Kidney (tissue), 14 donors: Measurements from ENCODE around the gene SURF1. TPM values are rescaled to one million over a fixed set of nuclear protein-coding genes. Genes with fewer than 3 reads are reported as not detected.
A peak's percentile ranks its signal among the peaks of the same experiment; 100 is the strongest.

ENCODE experiments used
- DNase-seq, 5 donors: peaks; one replicate each; pipeline ENCODE4 v3.0.0-alpha.2; 2013 to 2020
- FAIRE-seq: peaks from 2 replicates; lab custom pipeline; 2012; peaks lifted over from hg19 to GRCh38; lab: Jason Lieb, UNC
- H3K27ac ChIP-seq, 2 donors: one replicate each; pipeline ENCODE4 v1.7.0; 2013; ENCODE audit warnings: low read depth in 2 of 2, low read length in 2 of 2, inconsistent platforms in 1 of 2
- H3K27me3 ChIP-seq: one replicate; pipeline ENCODE4 v1.7.1; 2013; ENCODE audit warnings: low read length, inconsistent platforms; ENCODE audit not compliant: control insufficient read depth, insufficient read depth
- H3K36me3 ChIP-seq, 3 donors: one replicate each; pipeline versions ENCODE4 v1.7.0 to v1.7.1; 2013; ENCODE audit warnings: low read length in 3 of 3, control low read depth in 1 of 3, inconsistent platforms in 1 of 3; ENCODE audit not compliant: insufficient read depth in 3 of 3, control insufficient read depth in 2 of 3
- H3K4me1 ChIP-seq, 3 donors: one replicate each; pipeline versions ENCODE4 v1.7.0 to v1.7.1; 2013; ENCODE audit warnings: low read length in 3 of 3, inconsistent platforms in 1 of 3, low read depth in 1 of 3; ENCODE audit not compliant: control insufficient read depth in 2 of 3, insufficient read depth in 2 of 3
- H3K4me3 ChIP-seq, 3 donors: one replicate each; pipeline versions ENCODE4 v1.7.0 to v1.8.1; 2013; ENCODE audit warnings: low read length in 3 of 3, control low read depth in 1 of 3, inconsistent platforms in 1 of 3
- H3K9ac ChIP-seq, 3 donors: one replicate each; pipeline versions ENCODE4 v1.7.0 to v1.7.1; 2013; ENCODE audit warnings: low read length in 3 of 3, control low read depth in 1 of 3, inconsistent platforms in 1 of 3
- H3K9me3 ChIP-seq, 3 donors: one replicate each; pipeline versions ENCODE4 v1.7.0 to v1.7.1; 2013; ENCODE audit warnings: low read length in 3 of 3, control low read depth in 1 of 3, inconsistent platforms in 1 of 3; ENCODE audit not compliant: control insufficient read depth in 2 of 3, insufficient read depth in 1 of 3
- intact Hi-C: fragments of 100-400 bp; cut with DNase I; formaldehyde crosslinking; loops from one replicate; pipeline ENCODE4 v1.11.1; 2022
- polyA plus RNA-seq: library from polyadenylated mRNA; stranded (reverse); fragments of 350-450 nt; fragmentation: Illumina TruSeq; extraction: RNeasy Lipid Tissue Mini Kit (QIAGEN cat#74804); gene quantifications from one replicate; pipeline ENCODE4 v1.2.3, GENCODE V29; 2014; ENCODE audit warnings: low read depth, low replicate concordance; ENCODE audit not compliant: insufficient read depth
- total RNA-seq: library from RNA; stranded (reverse); fragmentation: NEBNext Ultra II Directional; extraction: Animal tissue kit (Norgen Biotek cat#: 25700); gene quantifications from one replicate; pipeline ENCODE4 v1.2.1, GENCODE V29; 2021
- TF ChIP-seq, protein P1 (sequence below): IDR thresholded peaks from 3 replicates; pipeline ENCODE4 v1.5.1; 2012; ENCODE audit warnings: mild to moderate bottlenecking, moderate library complexity, borderline replicate concordance; ENCODE audit not compliant: insufficient read depth; ENCODE audit errors: extremely low read depth
- donor health status: control.
- donor health status: control.
- donor health status: control.
- donor health status: control.
- donor health status: control.
- donor health status: DM: yes; HTN: yes; CAD: no.
- donor health status: Normal renal cell carcinoma (clear cell type).

Gene SURF1
- total and polyA plus RNA-seq, 2 donors from 2014 or later = 45.0 to 165 TPM

DNA sequence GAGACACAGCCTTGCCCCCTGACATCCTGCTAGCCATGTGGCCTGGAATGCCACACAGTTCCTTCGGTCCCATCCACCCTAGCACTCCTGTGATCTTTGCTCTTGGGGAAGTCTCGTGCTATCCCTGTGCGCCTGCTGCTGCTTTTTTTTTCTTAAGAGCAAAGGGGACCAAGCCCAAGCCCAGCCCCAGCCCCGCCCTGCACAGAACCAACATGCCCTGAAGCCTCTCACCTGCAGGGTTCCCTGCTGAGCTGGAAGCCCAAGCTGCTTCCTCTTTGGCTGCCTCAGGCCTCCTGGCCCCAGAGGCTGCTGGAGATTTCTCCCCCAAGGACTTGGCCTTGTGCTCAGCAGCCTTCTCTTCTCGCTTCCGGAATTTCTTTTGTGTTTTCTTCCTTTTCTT lies 22.1 kb downstream of the SURF1 start:
- TF ChIP-seq, protein P1, sequence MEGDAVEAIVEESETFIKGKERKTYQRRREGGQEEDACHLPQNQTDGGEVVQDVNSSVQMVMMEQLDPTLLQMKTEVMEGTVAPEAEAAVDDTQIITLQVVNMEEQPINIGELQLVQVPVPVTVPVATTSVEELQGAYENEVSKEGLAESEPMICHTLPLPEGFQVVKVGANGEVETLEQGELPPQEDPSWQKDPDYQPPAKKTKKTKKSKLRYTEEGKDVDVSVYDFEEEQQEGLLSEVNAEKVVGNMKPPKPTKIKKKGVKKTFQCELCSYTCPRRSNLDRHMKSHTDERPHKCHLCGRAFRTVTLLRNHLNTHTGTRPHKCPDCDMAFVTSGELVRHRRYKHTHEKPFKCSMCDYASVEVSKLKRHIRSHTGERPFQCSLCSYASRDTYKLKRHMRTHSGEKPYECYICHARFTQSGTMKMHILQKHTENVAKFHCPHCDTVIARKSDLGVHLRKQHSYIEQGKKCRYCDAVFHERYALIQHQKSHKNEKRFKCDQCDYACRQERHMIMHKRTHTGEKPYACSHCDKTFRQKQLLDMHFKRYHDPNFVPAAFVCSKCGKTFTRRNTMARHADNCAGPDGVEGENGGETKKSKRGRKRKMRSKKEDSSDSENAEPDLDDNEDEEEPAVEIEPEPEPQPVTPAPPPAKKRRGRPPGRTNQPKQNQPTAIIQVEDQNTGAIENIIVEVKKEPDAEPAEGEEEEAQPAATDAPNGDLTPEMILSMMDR = no peak
- intact Hi-C loops = loop anchor here (10.0 kb wide), 1 partner anchor 149 kb away; no protein-coding TSS in a partner anchor
- no peaks in the 10 kb centered on the region for H3K27me3 ChIP-seq
- H3K27ac ChIP-seq = no peak overlapping the region
- H3K9ac ChIP-seq = peak overlapping the region in 1 of 3 donors; percentile 19
- H3K4me3 ChIP-seq = peak overlapping the region in 2 of 3 donors; percentile 3 to 88
- peaks cover 0 to 22% (median 0%) of the 10 kb centered on the region in 3 donors for H3K4me1 ChIP-seq
- DNase-seq (peak in 2 of 5 donors; percentile 21 to 28), FAIRE-seq (no peak)
- H3K36me3 ChIP-seq = peaks cover 0 to 27% (median 20%) of the 10 kb centered on the region in 3 donors
- no peaks in the 10 kb centered on the region for H3K9me3 ChIP-seq

DNA sequence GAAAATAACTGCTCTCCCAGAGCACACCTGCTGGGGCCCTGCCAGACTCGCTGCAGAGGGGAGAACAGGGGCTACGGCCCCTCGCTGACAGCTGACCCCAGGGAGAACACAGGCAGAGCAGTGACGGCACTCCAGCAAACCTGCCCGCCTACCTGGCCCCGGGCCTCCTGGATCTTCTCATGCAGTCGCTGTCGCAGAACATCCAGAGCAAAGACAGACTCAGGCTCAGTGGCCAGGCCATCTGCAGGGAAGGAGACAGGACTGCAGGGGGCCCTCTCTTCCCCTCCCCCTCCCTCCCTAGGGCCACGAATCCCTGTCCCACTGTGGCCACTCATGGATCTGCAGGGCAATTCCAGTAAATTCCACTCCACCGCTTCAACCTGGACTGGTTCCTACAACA lies 22.7 kb downstream of the SURF1 start:
- intact Hi-C loops = loop anchor here (10.0 kb wide), 1 partner anchor 149 kb away; no protein-coding TSS in a partner anchor
- Histone ChIP-seq H3K27me3 (no peaks in the 10 kb centered on the region), H3K27ac (no peak overlapping the region), H3K4me1 (peaks cover 0 to 19% (median under 1%) of the 10 kb centered on the region in 3 donors), H3K4me3 (no peak overlapping the region), H3K9ac (no peak overlapping the region), H3K9me3 (no peaks in the 10 kb centered on the region), H3K36me3 (peaks cover 0 to 27% (median 20%) of the 10 kb centered on the region in 3 donors)
- TF ChIP-seq, protein P1 = no peak
- FAIRE-seq (no peak), DNase-seq (peak in 1 of 5 donors; percentile 63)

DNA sequence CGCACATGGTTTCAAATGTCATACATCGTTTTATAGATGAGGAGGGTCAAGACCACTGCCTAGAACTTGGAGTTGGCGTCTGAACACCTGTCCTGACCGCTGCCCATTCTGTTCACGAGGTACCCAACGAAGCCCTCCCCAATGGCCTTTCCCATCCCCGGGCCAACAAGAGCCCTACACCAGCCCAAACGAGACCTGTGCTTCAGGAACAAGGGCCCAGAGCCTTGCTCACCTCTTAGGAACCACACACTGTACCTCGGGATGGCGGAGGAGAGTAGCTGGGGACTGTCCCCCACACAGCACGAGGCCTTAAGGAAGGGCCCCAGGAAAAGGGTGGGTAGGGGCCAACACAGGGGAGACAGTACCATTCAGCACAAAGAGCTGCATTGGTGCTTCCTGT lies 23.3 kb downstream of the SURF1 start:
- H3K4me3 ChIP-seq = no peak overlapping the region
- H3K27me3 ChIP-seq = no peaks in the 10 kb centered on the region
- H3K36me3 ChIP-seq = peaks cover 0 to 27% (median 20%) of the 10 kb centered on the region in 3 donors
- peaks cover 0 to 19% (median 3%) of the 10 kb centered on the region in 3 donors for H3K4me1 ChIP-seq
- FAIRE-seq = no peak
- TF ChIP-seq, protein P1 = no peak
- intact Hi-C loops = loop anchor here (10.0 kb wide), 1 partner anchor 148 kb away; no protein-coding TSS in a partner anchor
- no peak overlapping the region for H3K27ac ChIP-seq
- DNase-seq = peak in 1 of 5 donors; percentile 39
- H3K9me3 ChIP-seq = no peaks in the 10 kb centered on the region
- H3K9ac ChIP-seq = no peak overlapping the region

DNA sequence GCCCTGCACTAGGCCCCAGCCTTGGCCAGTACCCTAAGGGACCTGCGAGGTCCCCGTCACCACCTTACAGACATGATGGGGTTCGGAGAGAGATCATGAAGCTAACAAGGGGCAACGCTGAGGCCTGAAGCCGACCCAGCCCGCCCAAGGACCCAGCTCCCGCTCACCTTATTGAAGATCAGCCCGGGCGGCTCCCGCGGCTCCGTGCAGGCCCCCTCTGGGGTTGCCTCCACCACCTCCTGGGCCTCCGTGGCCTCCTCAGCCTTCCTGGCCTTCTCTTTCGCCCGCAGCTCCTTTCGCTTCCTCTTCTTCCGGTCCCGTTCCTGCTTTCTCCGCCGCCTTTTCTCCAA lies 23.9 kb downstream of the SURF1 start:
- intact Hi-C loops = loop anchor here (10.0 kb wide), 1 partner anchor 148 kb away; no protein-coding TSS in a partner anchor
- FAIRE-seq = no peak
- DNase-seq = peak in 1 of 5 donors; percentile 76
- H3K4me1 ChIP-seq = peaks cover 0 to 19% (median 3%) of the 10 kb centered on the region in 3 donors
- no peak overlapping the region for H3K9ac ChIP-seq
- H3K36me3 ChIP-seq = peaks cover 0 to 27% (median 20%) of the 10 kb centered on the region in 3 donors
- TF ChIP-seq, protein P1 = no peak
- H3K4me3 ChIP-seq = no peak overlapping the region
- H3K27me3 ChIP-seq = no peaks in the 10 kb centered on the region
- no peaks in the 10 kb centered on the region for H3K9me3 ChIP-seq
- no peak overlapping the region for H3K27ac ChIP-seq
